Sigmoid colon (tissue), 7 donors: ENCODE data around the gene RAB3IL1. TPM values are rescaled to one million over a fixed set of nuclear protein-coding genes. Genes with fewer than 3 reads are reported as not detected.
"Not testable (repeated sequence)": the region's sequence is repeated elsewhere in the genome, so short reads cannot be mapped to it uniquely, and the experiment has no call there.

ENCODE experiments used
- DNase-seq: peaks from one replicate; pipeline ENCODE4 v3.0.0-alpha.2; 2019
- H3K27ac ChIP-seq, 4 donors: fragments of 200-600 bp; sonication (generic); one replicate each; pipeline ENCODE4 v1.5.1; 2016 to 2019; ENCODE audit warnings: mild to moderate bottlenecking in 1 of 4
- H3K27me3 ChIP-seq, 3 donors: fragments of 200-600 bp; sonication (generic); one replicate each; pipeline ENCODE4 v1.5.1; 2019; ENCODE audit warnings: mild to moderate bottlenecking in 1 of 3
- H3K36me3 ChIP-seq, 4 donors: fragments of 200-600 bp; sonication (generic); one replicate each; pipeline ENCODE4 v1.5.1; 2016 to 2019
- H3K4me1 ChIP-seq, 4 donors: fragments of 200-600 bp; sonication (generic); one replicate each; pipeline ENCODE4 v1.5.1; 2017 to 2019
- H3K4me3 ChIP-seq, 4 donors: fragments of 200-600 bp; sonication (generic); one replicate each; pipeline ENCODE4 v1.5.1; 2017 to 2019; ENCODE audit warnings: mild to moderate bottlenecking in 2 of 4, moderate library complexity in 1 of 4
- H3K9me3 ChIP-seq, 4 donors: fragments of 200-600 bp in 3 of 4; sonication (generic) in 3 of 4; one replicate each; pipeline versions ENCODE4 v1.5.1 to v1.6.1; 2013 to 2019
- CTCF ChIP-seq, 4 experiments: fragments of 450-650 bp in 3 of 4; fragments of 200-600 bp in 1 of 4; IDR thresholded peaks; one replicate each; pipeline ENCODE4 v1.5.1; 2016 to 2019; ENCODE audit warnings: antibody characterized with exemption in 4 of 4, mild to moderate bottlenecking in 3 of 4, moderate library complexity in 2 of 4
- EP300 ChIP-seq, 4 donors: sonication (generic); formaldehyde crosslinking; IDR thresholded peaks; one replicate each; pipeline ENCODE4 v1.6.1; 2017; ENCODE audit warnings: antibody characterized with exemption in 4 of 4
- POLR2A ChIP-seq, 2 donors: fragments of 450-650 bp; IDR thresholded peaks; one replicate each; pipeline ENCODE4 v1.6.1; 2016; ENCODE audit warnings: antibody characterized with exemption in 2 of 2, mild to moderate bottlenecking in 2 of 2, moderate library complexity in 2 of 2
- POLR2AphosphoS5 ChIP-seq, 4 donors: sonication (generic); formaldehyde crosslinking; IDR thresholded peaks; one replicate each; pipeline ENCODE4 v1.6.1; 2017; ENCODE audit warnings: antibody characterized with exemption in 4 of 4
- WGBS, 2 donors: extraction: QIAGEN DNeasy Blood & Tissue Kit; methylation state at CpG; one replicate each; pipeline ENCODE4 v1.1.7; 2013; 5-methylcytosine and 5-hydroxymethylcytosine counted together
- intact Hi-C: fragments of 100-400 bp; cut with DNase I; formaldehyde crosslinking; loops from one replicate; pipeline ENCODE4 v1.15.1; 2023
- polyA plus RNA-seq, 3 donors: library from polyadenylated mRNA; stranded (reverse); fragments of 200-250 nt; gene quantifications; one replicate each; pipeline ENCODE4 v1.2.3, GENCODE V29; 2013
- total RNA-seq, 4 donors: library from RNA; depleted of rRNA; stranded (reverse); fragments of >200 nt; gene quantifications; one replicate each; pipeline ENCODE4 v1.1.0, GENCODE V29; 2016
- donor health status: healthy with polysubstance abuse.
- donor health status: Bipolar disorder and iron deficiency.
- donor health status: healthy.

The RAB3IL1 gene
- 10 to 100 TPM; 12.1 to 23.7 (median 19.6) TPM for total RNA-seq
- 10 to 100 TPM in 1 of 3 donors, 1 to 10 TPM in 2; 5.1 to 21.6 (median 7.0) TPM for polyA plus RNA-seq

GRCh38 chr11:61917334-61918109, at the start of gene RAB3IL1:
Gene RAB3IL1, minus strand, starts transcription at chr11:61917566. Its CDS starts 199 bp downstream, at chr11:61917367.
- peak within 1 kb of the TSS; percentile 72 to 78 (median 76) for H3K27ac ChIP-seq
- DNase-seq = peak; percentile 87
- 1 to 3% methylated on average over 74 of the region's 74 CpGs for WGBS, 2 donors
- no peaks in the 10 kb centered on the region for H3K9me3 ChIP-seq
- H3K4me3 ChIP-seq = peak within 1 kb of the TSS; percentile 40 to 82 (median 65)
- peaks cover 0 to 11% (median 8%) of the 10 kb centered on the region in 3 donors for H3K27me3 ChIP-seq
- peaks cover 0 to 28% (median 23%) of the 10 kb centered on the region in 4 donors for H3K4me1 ChIP-seq
- TF ChIP-seq EP300 (IDR thresholded peaks at IDR 0.05) (no peak), POLR2A (IDR thresholded peaks at IDR 0.05) (no peak), POLR2AphosphoS5 (IDR thresholded peaks at IDR 0.05) (peak in 3 of 4 donors; percentile 7 to 44 (median 14)), CTCF (IDR thresholded peaks at IDR 0.05) (no peak)
- intact Hi-C loops = no loop called here
- no peaks in the 10 kb centered on the region for H3K36me3 ChIP-seq

DNA sequence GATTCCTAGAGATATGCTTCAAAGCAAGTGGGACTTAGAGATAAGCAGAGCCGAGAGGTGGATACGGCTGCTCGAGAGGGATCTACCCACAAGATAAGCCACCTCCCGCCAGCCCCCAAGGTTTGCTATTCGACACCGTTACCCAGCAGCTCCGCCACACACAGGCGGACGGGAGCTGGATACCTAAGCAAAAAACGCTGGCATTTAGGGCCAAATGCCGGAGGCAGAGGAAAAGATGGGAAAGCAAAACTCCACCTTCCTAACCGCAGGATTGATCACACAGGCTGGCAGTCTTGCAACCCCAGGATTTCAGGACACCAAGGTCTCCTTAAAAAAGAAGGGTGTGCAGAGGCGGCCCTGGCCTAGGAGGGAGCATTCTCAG, 49.4 kb upstream of the RAB3IL1 start:
- Histone ChIP-seq H3K36me3 (peaks cover 15 to 38% (median 23%) of the 10 kb centered on the region in 4 donors), H3K27me3 (no peaks in the 10 kb centered on the region), H3K4me3 (peak overlapping the region; percentile 83 to 97 (median 90)), H3K9me3 (no peaks in the 10 kb centered on the region), H3K27ac (peak overlapping the region; percentile 99 to 100 (median 100)), H3K4me1 (peaks cover 0 to 79% (median 75%) of the 10 kb centered on the region in 4 donors)
- TF ChIP-seq CTCF (IDR thresholded peaks at IDR 0.05) (no peak), POLR2AphosphoS5 (IDR thresholded peaks at IDR 0.05) (peak in 1 of 4 donors; percentile 3), EP300 (IDR thresholded peaks at IDR 0.05) (no peak), POLR2A (IDR thresholded peaks at IDR 0.05) (no peak)
- intact Hi-C loops = loop anchor here (5.0 kb wide), 1 partner anchor 74 kb away; the partner anchor contains the start of gene FADS3
- peak; percentile 70 for DNase-seq
- WGBS, 2 donors = 0% methylated on average over 13 of the region's 13 CpGs

GRCh38 chr11:61964666-61965271, 47.4 kb upstream of the RAB3IL1 start:
- Histone ChIP-seq H3K36me3 (peaks cover 15 to 41% (median 23%) of the 10 kb centered on the region in 4 donors), H3K4me1 (peaks cover 0 to 75% (median 65%) of the 10 kb centered on the region in 4 donors), H3K4me3 (peak overlapping the region; percentile 83 to 97 (median 90)), H3K27ac (peak overlapping the region; percentile 99 to 100 (median 100))
- intact Hi-C loops = loop anchor here (5.0 kb wide), 1 partner anchor 72 kb away; the partner anchor contains the start of gene FADS3
- not testable (repeated sequence) for H3K9me3 ChIP-seq, H3K27me3 ChIP-seq, DNase-seq
- TF ChIP-seq POLR2AphosphoS5 (IDR thresholded peaks at IDR 0.05) = peak in 2 of 4 donors; percentile 6 to 13
- WGBS, 2 donors = 16 to 58% methylated on average over 9 of the region's 9 CpGs

GRCh38 chr11:61964058-61964665, 46.8 kb upstream of the RAB3IL1 start:
- TF ChIP-seq POLR2AphosphoS5 (IDR thresholded peaks at IDR 0.05) (peak in 2 of 4 donors; percentile 16 to 48), POLR2A (IDR thresholded peaks at IDR 0.05) (peak in 1 of 2 donors; percentile 27), CTCF (IDR thresholded peaks at IDR 0.05) (no peak)
- H3K4me3 ChIP-seq = peak overlapping the region in 3 of 4 donors; percentile 83 to 97 (median 88)
- intact Hi-C loops = no loop called here
- H3K27me3 ChIP-seq = no peaks in the 10 kb centered on the region
- peaks cover 15 to 47% (median 23%) of the 10 kb centered on the region in 4 donors for H3K36me3 ChIP-seq
- 32 to 75% methylated on average over 4 of the region's 4 CpGs for WGBS, 2 donors
- no peaks in the 10 kb centered on the region for H3K9me3 ChIP-seq
- DNase-seq = no peak
- peak overlapping the region; percentile 99 to 100 (median 100) for H3K27ac ChIP-seq
- peaks cover 0 to 69% (median 59%) of the 10 kb centered on the region in 4 donors for H3K4me1 ChIP-seq
